B cell (primary cell): Measurements from ENCODE around the gene MLLT3.

Experiments
- CTCF ChIP-seq: fragments of 200-600 bp; IDR thresholded peaks from one replicate; pipeline ENCODE4 v1.8.0; 2022; ENCODE audit warnings: antibody characterized with exemption, mild to moderate bottlenecking
- EZH2 ChIP-seq: IDR thresholded peaks from 2 replicates; pipeline ENCODE4 v1.6.1; 2012; ENCODE audit warnings: borderline replicate concordance, low read depth, mild to moderate bottlenecking, moderate library complexity, low read length; ENCODE audit not compliant: insufficient read depth, poor library complexity, severe bottlenecking

DNA sequence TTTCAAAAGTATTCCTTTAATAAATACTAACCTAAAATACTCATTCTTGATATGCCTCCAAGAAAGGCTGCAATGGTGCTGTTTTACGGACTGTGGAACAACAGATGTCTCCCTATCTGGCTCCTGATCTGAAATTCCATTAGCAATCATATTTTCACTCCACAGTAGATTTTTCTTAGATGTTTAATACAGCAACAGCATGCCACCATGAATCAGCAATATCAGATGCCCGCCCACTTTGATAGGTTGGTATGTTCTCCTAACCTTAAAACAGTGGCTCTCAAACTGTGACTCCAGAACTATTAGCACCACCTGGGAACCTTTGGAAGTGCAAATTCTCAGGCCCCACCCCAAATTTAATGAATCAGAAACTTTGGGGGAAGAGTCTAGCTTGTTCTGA is 110.2 kb downstream of the MLLT3 start:
- TF ChIP-seq CTCF (no peak), EZH2 (no peak)
